GM12801 (cell line): ENCODE measurements around the gene COL9A1.

Experiments used
- CTCF ChIP-seq: IDR thresholded peaks from one replicate; pipeline ENCODE4 v1.5.1; 2011; ENCODE audit warnings: control low read depth; ENCODE audit not compliant: insufficient read length; ENCODE audit errors: extremely low read depth

Gene COL9A1

GRCh38 chr6:70270287-70271005, 32.4 kb downstream of the COL9A1 start:
- no peak for TF ChIP-seq CTCF

DNA sequence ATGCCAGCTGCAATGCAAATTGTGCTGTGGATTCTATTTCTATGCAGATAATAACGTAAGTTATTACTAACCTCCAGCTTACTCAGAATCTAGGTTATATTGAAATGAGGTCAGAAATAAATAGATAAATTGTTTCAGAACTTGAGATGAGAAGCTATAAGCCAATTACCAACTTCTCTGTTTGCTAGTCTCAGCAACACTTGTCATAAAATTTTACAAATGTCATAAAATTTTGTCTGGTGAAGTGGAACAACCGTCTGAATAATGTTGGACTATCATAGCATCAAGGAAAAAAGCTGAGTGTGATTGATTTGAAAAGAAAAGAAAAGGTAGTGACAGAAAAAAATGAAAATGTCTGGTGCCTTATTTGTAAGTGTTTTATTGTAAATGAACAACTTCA, 36.7 kb downstream of the COL9A1 start:
- TF ChIP-seq CTCF, result no peak

DNA sequence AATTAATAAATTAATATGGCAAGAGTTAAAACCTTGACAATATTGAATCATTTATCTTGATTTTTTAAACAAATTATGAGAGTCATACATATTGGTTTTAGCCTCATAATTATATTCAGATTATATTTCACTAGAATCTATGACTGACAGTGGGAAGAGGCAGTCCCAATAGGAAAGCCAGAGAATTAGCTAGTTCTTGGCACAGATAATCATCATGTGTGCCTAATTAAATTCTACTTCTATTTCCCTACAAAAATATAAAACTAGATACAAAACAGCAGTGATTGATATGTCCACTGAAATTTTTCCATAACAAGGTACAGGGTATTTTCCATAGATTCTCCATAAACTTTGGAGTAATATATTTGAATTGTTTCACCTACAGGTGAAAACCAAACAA, 38.6 kb downstream of the COL9A1 start:
- no peak for TF ChIP-seq CTCF

DNA sequence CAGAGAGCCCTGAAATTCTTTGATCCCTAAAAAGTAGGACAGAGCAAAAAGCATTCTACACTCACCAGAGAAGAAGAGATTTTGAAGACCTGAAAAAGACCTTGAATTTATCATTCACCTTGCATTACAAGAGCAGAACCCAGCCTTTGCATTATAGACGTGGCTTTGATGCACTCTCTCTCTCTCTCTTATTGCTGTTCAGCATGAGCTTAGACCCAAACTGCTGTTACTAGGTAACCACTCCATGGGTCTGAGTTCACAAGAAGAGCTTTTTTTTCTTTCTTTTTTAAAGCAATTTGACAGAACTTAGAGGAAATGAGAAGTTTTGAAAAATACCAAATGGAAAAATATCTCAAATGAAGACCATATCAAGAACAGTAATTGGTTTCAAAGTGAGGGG, 44.4 kb downstream of the COL9A1 start:
- TF ChIP-seq CTCF, result no peak

- TF ChIP-seq CTCF, result no peak
These were observed 45.1 kb downstream of the COL9A1 start for GRCh38 chr6:70257768-70258273.

DNA sequence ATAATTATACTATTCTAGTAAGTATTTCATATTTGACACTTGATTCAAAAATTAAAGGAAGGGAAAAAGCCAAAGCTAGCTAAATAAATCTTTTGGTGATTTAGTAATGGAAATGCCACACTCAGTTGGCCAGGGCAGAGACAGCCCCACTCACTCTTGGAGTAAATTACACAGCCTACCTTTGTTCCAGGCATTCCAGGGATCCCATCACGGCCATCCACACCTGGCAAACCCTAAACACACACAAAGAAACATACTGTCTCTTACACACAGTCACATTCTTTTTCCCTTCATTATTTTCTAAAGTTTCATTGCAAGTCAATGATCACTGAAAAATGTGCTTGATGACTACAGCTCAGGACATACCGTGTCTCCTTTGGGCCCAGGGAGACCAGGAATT, 48.1 kb downstream of the COL9A1 start:
- TF ChIP-seq CTCF, result no peak

GRCh38 chr6:70253923-70254322, 49.0 kb downstream of the COL9A1 start:
- TF ChIP-seq CTCF, result no peak

GRCh38 chr6:70252604-70253003, 50.3 kb downstream of the COL9A1 start:
- TF ChIP-seq CTCF, result no peak
